ENCODE data around the gene ADD3. TPM values are rescaled to one million over a fixed set of nuclear protein-coding genes. Genes with fewer than 3 reads are reported as not detected.
A peak's percentile ranks its signal among the peaks of the same experiment; 100 is the strongest.
"Not testable (repeated sequence)": the region's sequence is repeated elsewhere in the genome, so short reads cannot be mapped to it uniquely, and the experiment has no call there.

Gene ADD3
- total and polyA plus RNA-seq, 5 donors from 2014 or later = 341 to 405 (median 376) TPM

DNA sequence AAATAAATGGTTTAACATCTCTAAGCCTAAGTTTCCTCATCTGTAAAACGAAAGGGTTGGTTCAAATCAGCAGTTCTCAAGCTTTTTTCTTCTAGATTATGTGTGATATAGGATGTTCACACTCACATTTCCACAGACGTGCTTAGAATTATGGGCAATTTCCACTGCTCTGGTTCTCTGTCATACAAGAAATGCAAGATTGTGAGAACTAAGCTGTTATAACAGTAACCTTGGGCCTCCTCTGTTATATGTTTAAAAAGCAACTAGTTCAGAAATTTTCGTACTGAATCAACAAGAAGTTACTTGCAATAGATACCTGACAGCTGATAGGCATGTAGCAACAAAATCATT lies 33.7 kb downstream of the ADD3 start:
- DNase-seq (no peak), ATAC-seq (ENCODE audit: low read depth in 2 of 2) (no peak)
- H3K4me3 ChIP-seq (ENCODE audit: low read depth, low read length) = no peak overlapping the region
- Mint-ChIP-seq H3K27me3 (no peaks in the 10 kb centered on the region), H3K36me3 (peaks cover 7% of the 10 kb centered on the region), H3K27ac (peak overlapping the region; percentile 11 to 60 (median 44)), H3K4me3 (peak overlapping the region in 1 of 4 donors; percentile 4), H3K9me3 (peaks cover 0 to 2% (median 0%) of the 10 kb centered on the region in 7 donors), H3K4me1 (peaks cover 61 to 84% (median 71%) of the 10 kb centered on the region in 4 donors)
- no peak overlapping the region for H3K27ac ChIP-seq (ENCODE audit: insufficient read depth, low read length, poor library complexity, severe bottlenecking)
- H3K9me3 ChIP-seq (ENCODE audit: control insufficient read depth in 2 of 2, low read length in 2 of 2) = no peaks in the 10 kb centered on the region
- H3K36me3 ChIP-seq (ENCODE audit: control insufficient read depth, insufficient read depth, low read length) = no peaks in the 10 kb centered on the region
- no peaks in the 10 kb centered on the region for H3K27me3 ChIP-seq (ENCODE audit: control insufficient read depth, insufficient read depth, low read length)
- peaks cover 39% of the 10 kb centered on the region for H3K4me1 ChIP-seq (ENCODE audit: control insufficient read depth, insufficient read depth, low read length, poor library complexity, severe bottlenecking)

DNA sequence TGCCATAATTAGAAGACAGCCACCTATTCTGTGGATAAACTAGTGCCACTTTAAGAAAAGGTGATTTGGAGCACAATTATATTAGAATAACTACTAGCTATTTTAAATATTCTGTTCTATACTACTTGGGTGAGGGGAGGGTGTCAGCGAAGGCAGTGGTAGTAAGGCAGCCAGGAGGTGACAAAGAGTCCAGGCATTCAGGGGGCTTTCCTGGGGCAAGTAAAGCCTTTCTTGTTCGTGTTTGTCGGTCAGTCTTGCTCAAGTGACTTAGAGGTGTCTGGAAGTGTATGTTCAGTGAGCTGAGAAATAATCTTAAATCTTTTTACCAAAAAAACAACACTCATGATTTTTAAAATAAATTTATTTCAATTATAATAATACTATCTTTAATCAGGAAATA lies 34.4 kb downstream of the ADD3 start:
- H3K36me3 ChIP-seq (ENCODE audit: control insufficient read depth, insufficient read depth, low read length) = no peaks in the 10 kb centered on the region
- DNase-seq (no peak), ATAC-seq (ENCODE audit: low read depth in 2 of 2) (no peak)
- no peak overlapping the region for H3K27ac ChIP-seq (ENCODE audit: insufficient read depth, low read length, poor library complexity, severe bottlenecking)
- H3K27me3 ChIP-seq (ENCODE audit: control insufficient read depth, insufficient read depth, low read length) = no peaks in the 10 kb centered on the region
- H3K36me3 Mint-ChIP-seq = peaks cover 7% of the 10 kb centered on the region
- no peaks in the 10 kb centered on the region for H3K9me3 ChIP-seq (ENCODE audit: control insufficient read depth in 2 of 2, low read length in 2 of 2)
- H3K4me1 Mint-ChIP-seq = peaks cover 57 to 76% (median 68%) of the 10 kb centered on the region in 4 donors
- peak overlapping the region in 2 of 3 donors; percentile 60 to 69 for H3K27ac Mint-ChIP-seq
- peaks cover 36% of the 10 kb centered on the region for H3K4me1 ChIP-seq (ENCODE audit: control insufficient read depth, insufficient read depth, low read length, poor library complexity, severe bottlenecking)
- no peak overlapping the region for H3K4me3 Mint-ChIP-seq
- no peaks in the 10 kb centered on the region for H3K27me3 Mint-ChIP-seq
- H3K4me3 ChIP-seq (ENCODE audit: low read depth, low read length) = no peak overlapping the region
- H3K9me3 Mint-ChIP-seq = peaks cover 0 to 2% (median 0%) of the 10 kb centered on the region in 7 donors

DNA sequence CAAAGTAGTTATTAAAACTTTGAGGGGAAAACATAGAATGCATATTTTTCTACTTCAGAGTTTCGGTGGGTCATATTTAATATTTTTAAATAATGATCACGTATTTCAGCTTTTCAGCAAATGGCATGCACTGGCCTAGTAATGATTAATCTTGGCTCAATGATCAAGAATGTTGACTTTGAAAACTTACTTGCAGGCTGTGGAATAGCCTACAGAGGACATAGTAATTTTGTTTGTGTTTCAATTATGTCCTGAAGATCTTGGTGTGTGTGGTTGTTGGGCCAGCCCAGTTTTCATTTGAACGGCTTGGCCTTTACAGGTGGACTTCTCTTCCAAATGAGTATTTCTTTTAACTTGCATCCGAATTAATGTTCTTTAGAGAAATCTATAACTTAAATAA lies 35.1 kb downstream of the ADD3 start:
- Mint-ChIP-seq H3K36me3 (peaks cover 7% of the 10 kb centered on the region), H3K27ac (peak overlapping the region in 1 of 3 donors; percentile 28), H3K4me1 (peaks cover 57 to 75% (median 67%) of the 10 kb centered on the region in 4 donors), H3K27me3 (no peaks in the 10 kb centered on the region), H3K9me3 (peaks cover 0 to 4% (median 0%) of the 10 kb centered on the region in 7 donors), H3K4me3 (no peak overlapping the region)
- Histone ChIP-seq H3K27me3 (ENCODE audit: control insufficient read depth, insufficient read depth, low read length) (no peaks in the 10 kb centered on the region), H3K36me3 (ENCODE audit: control insufficient read depth, insufficient read depth, low read length) (peaks cover 4% of the 10 kb centered on the region), H3K9me3 (ENCODE audit: control insufficient read depth in 2 of 2, low read length in 2 of 2) (peaks cover 0 to 2% of the 10 kb centered on the region in 2 experiments), H3K27ac (ENCODE audit: insufficient read depth, low read length, poor library complexity, severe bottlenecking) (no peak overlapping the region), H3K4me1 (ENCODE audit: control insufficient read depth, insufficient read depth, low read length, poor library complexity, severe bottlenecking) (peaks cover 36% of the 10 kb centered on the region), H3K4me3 (ENCODE audit: low read depth, low read length) (no peak overlapping the region)
- DNase-seq = no peak
- no peak for ATAC-seq (ENCODE audit: low read depth in 2 of 2)

DNA sequence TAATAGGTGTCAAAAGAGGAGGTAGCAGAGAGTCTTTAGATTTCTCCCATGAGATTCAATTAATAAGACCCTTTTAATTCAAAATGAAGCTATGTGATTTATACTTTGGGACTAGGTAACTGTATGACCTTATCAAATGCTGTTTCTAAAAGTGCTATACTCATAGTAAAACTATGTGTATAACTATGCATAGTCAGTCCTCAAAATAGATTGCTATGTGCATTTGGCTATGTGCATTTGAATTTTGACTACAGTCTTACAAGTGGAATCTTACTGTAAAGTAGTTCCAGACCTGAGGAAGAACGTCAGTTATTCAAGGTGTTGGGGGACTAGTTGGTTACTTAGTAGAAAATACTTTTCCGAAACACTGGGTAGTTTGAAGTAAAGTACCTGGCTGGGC lies 36.9 kb downstream of the ADD3 start:
- Histone ChIP-seq H3K4me1 (ENCODE audit: control insufficient read depth, insufficient read depth, low read length, poor library complexity, severe bottlenecking) (peaks cover 19% of the 10 kb centered on the region), H3K27ac (ENCODE audit: insufficient read depth, low read length, poor library complexity, severe bottlenecking) (no peak overlapping the region), H3K9me3 (ENCODE audit: control insufficient read depth in 2 of 2, low read length in 2 of 2) (peaks cover 0 to 12% of the 10 kb centered on the region in 2 experiments), H3K27me3 (ENCODE audit: control insufficient read depth, insufficient read depth, low read length) (no peaks in the 10 kb centered on the region), H3K4me3 (ENCODE audit: low read depth, low read length) (no peak overlapping the region), H3K36me3 (ENCODE audit: control insufficient read depth, insufficient read depth, low read length) (peaks cover 12% of the 10 kb centered on the region)
- H3K27ac Mint-ChIP-seq = peak overlapping the region in 1 of 3 donors; percentile 86
- H3K36me3 Mint-ChIP-seq = peaks cover 19% of the 10 kb centered on the region
- peak overlapping the region in 1 of 4 donors; percentile 60 for H3K4me3 Mint-ChIP-seq
- no peak for DNase-seq
- H3K27me3 Mint-ChIP-seq = no peaks in the 10 kb centered on the region
- H3K9me3 Mint-ChIP-seq = peaks cover 0 to 9% (median 2%) of the 10 kb centered on the region in 7 donors
- ATAC-seq (ENCODE audit: low read depth in 2 of 2) = no peak
- peaks cover 45 to 66% (median 60%) of the 10 kb centered on the region in 4 donors for H3K4me1 Mint-ChIP-seq

DNA sequence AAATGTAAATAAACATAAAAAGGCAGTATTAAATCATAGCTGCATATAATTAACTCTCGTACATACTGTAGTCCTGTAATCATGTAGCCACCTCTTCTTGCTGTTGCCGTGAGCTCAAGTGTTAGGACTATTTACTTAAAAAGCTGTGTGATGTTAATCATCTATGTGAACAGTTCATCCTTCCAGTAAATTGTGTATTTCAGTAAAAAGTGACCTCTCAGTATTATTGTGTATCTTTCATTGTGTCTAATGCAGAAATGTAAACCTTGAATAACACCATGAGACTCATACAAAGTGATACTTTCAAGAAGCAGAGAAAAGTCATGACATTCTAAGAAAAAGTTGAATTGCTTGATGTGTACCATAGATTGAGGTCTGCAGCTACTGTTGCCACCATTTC lies 38.0 kb downstream of the ADD3 start:
- Mint-ChIP-seq H3K27ac (peak overlapping the region in 1 of 3 donors; percentile 31), H3K4me3 (peak overlapping the region in 2 of 4 donors; percentile 2 to 60), H3K36me3 (peaks cover 24% of the 10 kb centered on the region), H3K9me3 (peaks cover 0 to 11% (median 3%) of the 10 kb centered on the region in 7 donors), H3K27me3 (no peaks in the 10 kb centered on the region), H3K4me1 (peaks cover 43 to 63% (median 58%) of the 10 kb centered on the region in 4 donors)
- Histone ChIP-seq H3K27ac (ENCODE audit: insufficient read depth, low read length, poor library complexity, severe bottlenecking) (no peak overlapping the region), H3K4me1 (ENCODE audit: control insufficient read depth, insufficient read depth, low read length, poor library complexity, severe bottlenecking) (peaks cover 10% of the 10 kb centered on the region), H3K4me3 (ENCODE audit: low read depth, low read length) (no peak overlapping the region), H3K9me3 (ENCODE audit: control insufficient read depth in 2 of 2, low read length in 2 of 2) (peaks cover 0 to 12% of the 10 kb centered on the region in 2 experiments), H3K36me3 (ENCODE audit: control insufficient read depth, insufficient read depth, low read length) (peaks cover 12% of the 10 kb centered on the region), H3K27me3 (ENCODE audit: control insufficient read depth, insufficient read depth, low read length) (no peaks in the 10 kb centered on the region)
- no peak for ATAC-seq (ENCODE audit: low read depth in 2 of 2)
- no peak for DNase-seq

DNA sequence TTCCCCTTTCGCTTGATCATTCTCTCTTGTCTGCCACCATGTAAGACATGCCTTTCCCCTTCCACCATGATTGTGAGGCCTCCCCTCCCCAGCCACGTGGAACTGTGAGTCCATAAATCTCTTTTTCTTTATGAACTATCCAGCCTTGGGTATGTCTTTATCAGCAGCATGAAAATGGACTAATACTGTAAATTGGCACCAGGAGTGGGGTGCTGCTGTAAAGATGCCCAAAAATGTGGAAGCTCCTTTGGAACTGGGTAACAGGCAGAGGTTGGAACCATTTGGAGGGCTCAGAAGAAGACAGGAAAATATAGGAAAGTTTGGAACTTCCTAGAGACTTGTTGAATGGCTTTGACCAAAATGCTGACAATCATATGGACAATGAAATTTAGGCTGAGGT lies 40.4 kb downstream of the ADD3 start:
- Mint-ChIP-seq H3K27ac (peak overlapping the region in 2 of 3 donors; percentile 47 to 77), H3K4me1 (peaks cover 48 to 71% (median 61%) of the 10 kb centered on the region in 4 donors), H3K9me3 (peaks cover 0 to 11% (median 3%) of the 10 kb centered on the region in 7 donors), H3K36me3 (peaks cover 23% of the 10 kb centered on the region)
- DNase-seq; H3K4me3 Mint-ChIP-seq; ATAC-seq (ENCODE audit: low read depth in 2 of 2); H3K27ac ChIP-seq (ENCODE audit: insufficient read depth, low read length, poor library complexity, severe bottlenecking); H3K27me3 Mint-ChIP-seq; H3K27me3 ChIP-seq (ENCODE audit: control insufficient read depth, insufficient read depth, low read length); H3K4me3 ChIP-seq (ENCODE audit: low read depth, low read length): not testable (repeated sequence)
- Histone ChIP-seq H3K36me3 (ENCODE audit: control insufficient read depth, insufficient read depth, low read length) (peaks cover 12% of the 10 kb centered on the region), H3K9me3 (ENCODE audit: control insufficient read depth in 2 of 2, low read length in 2 of 2) (peaks cover 0 to 12% of the 10 kb centered on the region in 2 experiments), H3K4me1 (ENCODE audit: control insufficient read depth, insufficient read depth, low read length, poor library complexity, severe bottlenecking) (peaks cover 20% of the 10 kb centered on the region)

DNA sequence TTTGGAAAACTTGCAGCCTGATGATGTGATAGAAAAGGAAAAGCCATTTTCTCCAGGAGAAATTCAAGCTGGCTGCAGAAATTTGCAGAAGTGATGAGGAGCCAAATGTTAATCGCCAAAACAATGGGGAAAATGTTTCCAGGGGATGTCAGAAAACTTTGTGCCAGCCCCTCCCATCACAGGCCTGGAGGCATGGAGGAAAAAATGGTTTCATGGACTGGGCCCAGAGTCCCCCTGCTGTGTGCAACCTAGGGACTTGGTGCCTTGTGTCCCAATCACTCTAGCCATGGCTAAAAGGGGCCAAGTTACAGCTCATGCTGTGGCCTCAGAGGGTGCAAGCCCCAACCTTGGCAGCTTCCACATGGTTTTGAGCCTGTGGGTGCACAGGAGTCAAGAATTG lies 41.0 kb downstream of the ADD3 start:
- Histone ChIP-seq H3K4me1 (ENCODE audit: control insufficient read depth, insufficient read depth, low read length, poor library complexity, severe bottlenecking) (peaks cover 20% of the 10 kb centered on the region), H3K36me3 (ENCODE audit: control insufficient read depth, insufficient read depth, low read length) (peaks cover 12% of the 10 kb centered on the region), H3K9me3 (ENCODE audit: control insufficient read depth in 2 of 2, low read length in 2 of 2) (peaks cover 0 to 12% of the 10 kb centered on the region in 2 experiments), H3K27ac (ENCODE audit: insufficient read depth, low read length, poor library complexity, severe bottlenecking) (no peak overlapping the region), H3K27me3 (ENCODE audit: control insufficient read depth, insufficient read depth, low read length) (no peaks in the 10 kb centered on the region), H3K4me3 (ENCODE audit: low read depth, low read length) (no peak overlapping the region)
- DNase-seq = no peak
- ATAC-seq (ENCODE audit: low read depth in 2 of 2) = no peak
- H3K4me3 Mint-ChIP-seq = no peak overlapping the region
- peaks cover 0 to 11% (median 3%) of the 10 kb centered on the region in 7 donors for H3K9me3 Mint-ChIP-seq
- peaks cover 44 to 70% (median 61%) of the 10 kb centered on the region in 4 donors for H3K4me1 Mint-ChIP-seq
- H3K36me3 Mint-ChIP-seq = peaks cover 17% of the 10 kb centered on the region
- H3K27ac Mint-ChIP-seq = peak overlapping the region in 1 of 3 donors; percentile 77
- no peaks in the 10 kb centered on the region for H3K27me3 Mint-ChIP-seq

Measured in CD4-positive, CD25-positive, alpha-beta regulatory T cell (primary cell).